A549 treated with Mapracorat at 1 μM for 4 hours (cell line): Measurements from ENCODE around the gene WNT1. TPM values are rescaled to one million over a fixed set of nuclear protein-coding genes. Genes with fewer than 3 reads are reported as not detected.

Experiments
- total RNA-seq: library from RNA; stranded (reverse); fragments of 200-300 nt; extraction: Qiagen RNA extraction; gene quantifications from 5 replicates; pipeline ENCODE4 v1.2.3, GENCODE V29; 2022

WNT1 gene
- not detected in 5 replicates for total RNA-seq

DNA sequence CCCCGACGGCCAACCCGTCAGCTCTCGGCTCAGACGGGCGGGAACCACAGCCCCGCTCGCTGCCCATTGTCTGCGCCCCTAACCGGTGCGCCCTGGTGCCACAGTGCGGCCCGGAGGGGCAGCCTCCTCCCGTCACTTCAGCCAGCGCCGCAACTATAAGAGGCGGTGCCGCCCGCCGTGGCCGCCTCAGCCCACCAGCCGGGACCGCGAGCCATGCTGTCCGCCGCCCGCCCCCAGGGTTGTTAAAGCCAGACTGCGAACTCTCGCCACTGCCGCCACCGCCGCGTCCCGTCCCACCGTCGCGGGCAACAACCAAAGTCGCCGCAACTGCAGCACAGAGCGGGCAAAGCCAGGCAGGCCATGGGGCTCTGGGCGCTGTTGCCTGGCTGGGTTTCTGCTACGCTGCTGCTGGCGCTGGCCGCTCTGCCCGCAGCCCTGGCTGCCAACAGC is at the start of gene WNT1:
Gene WNT1 (plus strand): TSS at position 32 of the 450 bp plus-strand sequence. CDS start 329 bp downstream, at position 361.

GRCh38 chr12:48957141-48958048 is 20.7 kb upstream of the WNT1 start, which contains the start of gene ARF3:
Gene ARF3 (minus strand): TSS chr12:48957487. CDS start chr12:48941095, 16,392 bp downstream.

GRCh38 chr12:48999371-49000131 is 21.4 kb downstream of the WNT1 start, which contains the start of gene DDN:
Gene DDN (minus strand): TSS chr12:48999375. CDS start chr12:48999287, 88 bp downstream.

GRCh38 chr12:49018261-49019119 is 40.4 kb downstream of the WNT1 start, which contains the start of gene PRKAG1:
Gene PRKAG1 (minus strand): TSS chr12:49018776. CDS start chr12:49018740, 36 bp downstream.

Other genes starting within 250 kb of the WNT1 start
- gene ADCY6, start 189.2 kb upstream of the WNT1 start, total RNA-seq: 10.0 to 15.1 TPM (median 13.8 TPM) in 5 replicates
- gene CACNB3, start 159.8 kb upstream of the WNT1 start, total RNA-seq: 33.2 to 48.4 TPM (median 37.0 TPM) in 5 replicates
- 73.6 to 82.3 TPM (median 78.8 TPM) in 5 replicates for gene DDX23, start 126.2 kb upstream of the WNT1 start, total RNA-seq
- gene RND1, start 112.5 kb upstream of the WNT1 start, total RNA-seq: 4.3 to 8.4 TPM (median 5.8 TPM) in 5 replicates
- 44.9 to 64.2 TPM (median 56.2 TPM) in 5 replicates for gene FKBP11, start 52.8 kb upstream of the WNT1 start, total RNA-seq
- gene ARF3, start 20.8 kb upstream of the WNT1 start, total RNA-seq: 116 to 163 TPM (median 156 TPM) in 5 replicates
- 1.5 to 2.5 TPM (median 2.2 TPM) in 5 replicates for gene WNT10B, start 6.6 kb upstream of the WNT1 start, total RNA-seq
- gene DDN, start 21.1 kb downstream of the WNT1 start, total RNA-seq: 0.57 to 1.1 TPM (median 0.81 TPM) in 5 replicates
- gene PRKAG1, start 40.5 kb downstream of the WNT1 start, total RNA-seq: 37.6 to 48.4 TPM (median 39.8 TPM) in 5 replicates
- gene KMT2D, start 82.5 kb downstream of the WNT1 start, total RNA-seq: 32.9 to 40.7 TPM (median 36.5 TPM) in 5 replicates
- gene RHEBL1, start 91.7 kb downstream of the WNT1 start, total RNA-seq: 3.3 to 6.0 TPM (median 4.6 TPM) in 5 replicates
- not detected in 5 replicates for gene DHH, start 116.5 kb downstream of the WNT1 start, total RNA-seq
- gene LMBR1L, start 132.5 kb downstream of the WNT1 start, total RNA-seq: 12.7 to 18.4 TPM (median 13.4 TPM) in 5 replicates
- gene TUBA1B, start 153.1 kb downstream of the WNT1 start, total RNA-seq: 2,300 to 2,554 TPM (median 2,409 TPM) in 5 replicates
- 178 to 232 TPM (median 219 TPM) in 5 replicates for gene TUBA1A, start 210.8 kb downstream of the WNT1 start, total RNA-seq